Testis (tissue), 3 donors: ENCODE measurements around the gene PHF2. TPM values are rescaled to one million over a fixed set of nuclear protein-coding genes. Genes with fewer than 3 reads are reported as not detected.

ENCODE experiments used
- DNase-seq: peaks from one replicate; pipeline ENCODE4 v3.0.0-alpha.2; 2019
- H3K27ac ChIP-seq, 2 donors: fragments of 200-600 bp; sonication (generic); one replicate each; pipeline ENCODE4 v1.5.1; 2019
- H3K27me3 ChIP-seq: fragments of 200-600 bp; sonication (generic); one replicate; pipeline ENCODE4 v1.5.1; 2019
- H3K36me3 ChIP-seq: fragments of 200-600 bp; sonication (generic); one replicate; pipeline ENCODE4 v1.5.1; 2017; ENCODE audit warnings: low read depth; ENCODE audit errors: missing control alignments
- H3K4me1 ChIP-seq: fragments of 200-600 bp; sonication (generic); one replicate; pipeline ENCODE4 v1.5.1; 2019
- H3K4me3 ChIP-seq, 2 donors: fragments of 200-600 bp; sonication (generic); one replicate each; pipeline ENCODE4 v1.5.1; 2017 to 2019
- H3K9me3 ChIP-seq: fragments of 200-600 bp; sonication (generic); one replicate; pipeline ENCODE4 v1.5.1; 2017
- POLR2A ChIP-seq: fragments of 450-650 bp; IDR thresholded peaks from one replicate; pipeline ENCODE4 v1.6.1; 2017; ENCODE audit warnings: antibody characterized with exemption, mild to moderate bottlenecking, moderate library complexity
- WGBS, 2 donors: methylation state at CpG; one replicate each; pipeline ENCODE4 v1.1.5; 2018; 5-methylcytosine and 5-hydroxymethylcytosine counted together
- intact Hi-C: fragments of 100-400 bp; cut with DNase I; formaldehyde crosslinking; loops from one replicate; pipeline ENCODE4 v1.15.1; 2023; ENCODE audit warnings: low total_unique reads
- polyA plus RNA-seq: library from polyadenylated mRNA; stranded (reverse); fragments of 350-450 nt; fragmentation: Illumina TruSeq; extraction: RNeasy Lipid Tissue Mini Kit (QIAGEN cat#74804); gene quantifications from one replicate; pipeline ENCODE4 v1.2.3, GENCODE V29; 2014; ENCODE audit warnings: low read depth, low replicate concordance; ENCODE audit not compliant: insufficient read depth
- total RNA-seq, 2 donors: library from RNA; depleted of rRNA; stranded (reverse); fragments of >200 nt; gene quantifications; one replicate each; pipeline ENCODE4 v1.2.3, GENCODE V29; 2016
- TF ChIP-seq, protein P1 (sequence below), 3 experiments: fragments of 450-650 bp in 2 of 3; fragments of 200-600 bp in 1 of 3; sonication (generic) in 1 of 3; IDR thresholded peaks; one replicate each; pipeline ENCODE4 v1.5.1; 2016 to 2019; ENCODE audit warnings: antibody characterized with exemption in 3 of 3, mild to moderate bottlenecking in 2 of 3, moderate library complexity in 1 of 3

The PHF2 gene
- total and polyA plus RNA-seq, 3 donors from 2014 or later = 19.6 to 22.1 (median 20.6) TPM

DNA sequence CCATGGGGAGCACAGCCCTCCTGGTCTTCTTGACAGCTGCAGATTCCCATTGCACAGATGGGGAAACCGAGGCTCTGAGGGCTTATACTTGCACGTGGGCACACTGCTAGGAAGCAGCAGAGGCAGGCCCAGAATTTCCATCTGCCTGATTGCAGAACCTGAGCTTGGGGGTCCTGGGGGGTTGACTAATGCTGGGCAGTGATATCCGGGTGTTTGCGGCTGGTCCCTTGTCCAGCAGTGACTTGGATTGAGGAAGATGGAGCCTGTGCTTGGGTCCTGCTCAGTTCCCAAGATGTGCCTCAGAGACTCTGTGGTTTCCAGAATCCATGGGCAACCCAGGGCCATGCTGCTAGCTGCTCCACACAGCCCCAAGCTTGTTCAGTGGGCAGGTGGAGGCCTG is 91.2 kb downstream of the PHF2 start:
- WGBS, 2 donors = 70% methylated on average over 4 of the region's 4 CpGs; no CpG with 5 or more reads in 1 of the 2 donors
- Histone ChIP-seq H3K27me3 (no peaks in the 10 kb centered on the region), H3K4me1 (no peaks in the 10 kb centered on the region), H3K27ac (no peak overlapping the region), H3K4me3 (no peak overlapping the region), H3K36me3 (no peaks in the 10 kb centered on the region), H3K9me3 (no peaks in the 10 kb centered on the region)
- intact Hi-C loops = no loop called here
- TF ChIP-seq, protein P1, sequence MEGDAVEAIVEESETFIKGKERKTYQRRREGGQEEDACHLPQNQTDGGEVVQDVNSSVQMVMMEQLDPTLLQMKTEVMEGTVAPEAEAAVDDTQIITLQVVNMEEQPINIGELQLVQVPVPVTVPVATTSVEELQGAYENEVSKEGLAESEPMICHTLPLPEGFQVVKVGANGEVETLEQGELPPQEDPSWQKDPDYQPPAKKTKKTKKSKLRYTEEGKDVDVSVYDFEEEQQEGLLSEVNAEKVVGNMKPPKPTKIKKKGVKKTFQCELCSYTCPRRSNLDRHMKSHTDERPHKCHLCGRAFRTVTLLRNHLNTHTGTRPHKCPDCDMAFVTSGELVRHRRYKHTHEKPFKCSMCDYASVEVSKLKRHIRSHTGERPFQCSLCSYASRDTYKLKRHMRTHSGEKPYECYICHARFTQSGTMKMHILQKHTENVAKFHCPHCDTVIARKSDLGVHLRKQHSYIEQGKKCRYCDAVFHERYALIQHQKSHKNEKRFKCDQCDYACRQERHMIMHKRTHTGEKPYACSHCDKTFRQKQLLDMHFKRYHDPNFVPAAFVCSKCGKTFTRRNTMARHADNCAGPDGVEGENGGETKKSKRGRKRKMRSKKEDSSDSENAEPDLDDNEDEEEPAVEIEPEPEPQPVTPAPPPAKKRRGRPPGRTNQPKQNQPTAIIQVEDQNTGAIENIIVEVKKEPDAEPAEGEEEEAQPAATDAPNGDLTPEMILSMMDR (IDR thresholded peaks at IDR 0.05) = no peak
- TF ChIP-seq POLR2A = no peak
- DNase-seq = no peak

DNA sequence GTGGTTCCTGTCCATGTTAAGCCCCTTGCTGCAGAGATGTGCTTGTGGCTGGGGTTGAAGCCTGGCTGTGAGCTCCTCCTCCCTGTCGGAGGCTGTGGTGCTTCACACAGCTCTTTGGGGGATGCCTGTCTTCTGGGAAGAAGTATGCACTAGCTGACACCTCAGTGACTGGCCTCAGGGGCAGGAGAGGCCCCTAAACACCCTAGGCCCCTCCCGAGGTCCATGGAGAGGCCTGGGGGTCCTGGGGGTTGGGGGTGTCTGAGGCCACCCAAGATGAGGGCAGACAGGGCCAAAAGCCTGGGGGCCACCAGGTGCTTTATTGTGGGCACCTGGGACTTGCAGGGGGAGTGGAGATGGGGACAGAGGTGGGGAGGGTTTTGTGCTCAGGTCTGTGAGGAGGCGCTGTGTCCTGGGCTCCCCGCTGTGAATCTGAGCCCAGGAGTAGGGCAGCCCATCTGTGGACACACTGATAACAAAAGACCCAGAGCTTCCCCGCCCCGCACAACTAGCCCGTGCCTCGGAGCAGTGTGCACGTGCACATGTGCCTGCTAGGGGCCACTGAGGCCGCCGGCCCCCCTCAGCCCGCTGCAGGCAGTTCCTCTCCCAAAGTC is 92.0 kb downstream of the PHF2 start:
- TF ChIP-seq POLR2A = no peak
- TF ChIP-seq, protein P1 (IDR thresholded peaks at IDR 0.05) = no peak
- 78 to 81% methylated on average over 9 to 12 of the region's 12 CpGs for WGBS, 2 donors
- no peaks in the 10 kb centered on the region for H3K36me3 ChIP-seq
- no peaks in the 10 kb centered on the region for H3K4me1 ChIP-seq
- intact Hi-C loops = no loop called here
- DNase-seq = no peak
- no peak overlapping the region for H3K4me3 ChIP-seq
- no peaks in the 10 kb centered on the region for H3K9me3 ChIP-seq
- no peak overlapping the region for H3K27ac ChIP-seq
- H3K27me3 ChIP-seq = no peaks in the 10 kb centered on the region

DNA sequence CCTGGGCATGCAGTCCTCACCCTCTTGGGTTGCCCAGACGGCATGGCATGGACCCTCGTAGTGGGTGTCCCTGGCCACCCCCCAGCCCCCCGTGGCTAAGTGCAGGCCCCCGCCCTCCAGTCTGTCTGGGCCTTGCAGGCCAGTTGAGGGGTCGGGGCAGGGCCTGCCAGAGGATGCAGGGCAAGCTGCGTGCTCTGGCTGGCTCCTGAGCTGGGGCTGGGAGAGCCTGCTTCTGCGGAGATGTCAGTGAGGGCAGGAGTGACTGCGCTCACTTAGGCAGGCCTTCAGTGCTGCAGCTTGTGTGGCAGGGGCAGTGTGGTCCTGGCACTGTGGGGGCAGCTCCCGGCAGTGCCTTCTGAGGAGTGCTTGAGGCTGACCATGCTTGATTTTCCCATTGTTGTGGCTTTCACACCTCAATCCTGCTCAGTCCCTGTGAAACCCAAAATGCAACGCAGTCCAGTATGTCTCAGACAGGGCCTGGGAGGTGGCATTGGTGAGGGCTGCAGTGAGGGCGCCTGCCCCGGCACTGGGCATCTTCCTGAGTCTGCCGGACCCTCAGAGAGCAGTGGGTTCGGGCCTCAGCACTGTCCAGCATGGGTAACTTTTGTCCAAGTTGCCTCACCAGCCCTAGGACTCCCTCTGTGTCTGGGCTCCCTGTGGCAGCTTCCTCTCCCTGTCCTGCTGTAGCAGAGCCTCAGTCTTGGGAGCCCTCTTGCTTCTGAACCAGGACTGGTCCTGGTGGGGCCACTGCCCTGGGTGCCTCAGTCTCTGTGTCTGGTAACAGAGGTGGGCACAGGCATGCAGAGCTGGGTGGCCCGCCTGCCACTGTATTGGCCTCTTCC is 93.0 kb downstream of the PHF2 start:
- Histone ChIP-seq H3K27me3 (no peaks in the 10 kb centered on the region), H3K27ac (no peak overlapping the region), H3K36me3 (no peaks in the 10 kb centered on the region), H3K4me3 (no peak overlapping the region), H3K4me1 (no peaks in the 10 kb centered on the region), H3K9me3 (no peaks in the 10 kb centered on the region)
- no peak for TF ChIP-seq POLR2A
- TF ChIP-seq, protein P1 (IDR thresholded peaks at IDR 0.05) = no peak
- DNase-seq = no peak
- 79 to 86% methylated on average over 3 to 15 of the region's 15 CpGs for WGBS, 2 donors
- intact Hi-C loops = no loop called here

DNA sequence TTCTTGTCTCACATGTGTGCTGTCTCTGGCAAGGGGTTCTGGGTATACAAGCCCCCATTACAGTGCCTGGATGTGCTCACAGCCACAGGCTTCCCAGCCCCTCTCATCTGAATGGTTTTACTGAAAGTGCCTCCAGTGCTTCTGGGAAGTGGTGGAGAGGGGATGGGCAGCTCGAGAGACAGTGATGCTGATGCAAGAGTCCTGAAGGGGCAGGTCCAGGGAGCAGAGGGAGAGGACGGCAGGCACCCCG is 93.5 kb downstream of the PHF2 start:
- H3K4me1 ChIP-seq = no peaks in the 10 kb centered on the region
- no peaks in the 10 kb centered on the region for H3K36me3 ChIP-seq
- WGBS, 2 donors = 20 to 72% methylated on average over 2 to 3 of the region's 3 CpGs
- intact Hi-C loops = no loop called here
- TF ChIP-seq POLR2A = no peak
- TF ChIP-seq, protein P1 (IDR thresholded peaks at IDR 0.05) = no peak
- no peaks in the 10 kb centered on the region for H3K9me3 ChIP-seq
- H3K27ac ChIP-seq = no peak overlapping the region
- no peaks in the 10 kb centered on the region for H3K27me3 ChIP-seq
- no peak overlapping the region for H3K4me3 ChIP-seq
- DNase-seq = peak; percentile 7
